ENCODE data around the gene COMMD6. TPM values are rescaled to one million over a fixed set of nuclear protein-coding genes. Genes with fewer than 3 reads are reported as not detected.
"Not testable (repeated sequence)": the region's sequence is repeated elsewhere in the genome, so short reads cannot be mapped to it uniquely, and the experiment has no call there.

Gene COMMD6
- total RNA-seq: 26.9 and 45.1 TPM in 2 replicates

GRCh38 chr13:75537401-75538365 lies at the start of gene COMMD6:
COMMD6 (minus strand) TSS chr13:75537841; CDS start chr13:75537805, 36 bp downstream.
- peak; percentile 85 for DNase-seq

- DNase-seq: no peak
These were observed 47.5 kb upstream of the COMMD6 start for GRCh38 chr13:75585153-75585552.

GRCh38 chr13:75583091-75583490 lies 45.5 kb upstream of the COMMD6 start:
- DNase-seq: no peak

- no peak for DNase-seq
These were observed 44.4 kb upstream of the COMMD6 start for GRCh38 chr13:75581874-75582640.

GRCh38 chr13:75579529-75579928 lies 41.9 kb upstream of the COMMD6 start:
- DNase-seq: no peak

GRCh38 chr13:75569576-75569975 lies 31.9 kb upstream of the COMMD6 start:
- no peak for DNase-seq

- DNase-seq: peak; percentile 54
These were observed 29.0 kb upstream of the COMMD6 start for GRCh38 chr13:75566658-75567057.

GRCh38 chr13:75558145-75558840 lies 20.7 kb upstream of the COMMD6 start:
- no peak for DNase-seq

- no peak for DNase-seq
These were observed 19.3 kb upstream of the COMMD6 start for GRCh38 chr13:75556961-75557360.

GRCh38 chr13:75555836-75556235 lies 18.2 kb upstream of the COMMD6 start:
- DNase-seq: no peak

GRCh38 chr13:75554981-75555380 lies 17.3 kb upstream of the COMMD6 start:
- no peak for DNase-seq

GRCh38 chr13:75554464-75554863 lies 16.8 kb upstream of the COMMD6 start:
- DNase-seq: no peak

GRCh38 chr13:75550159-75550567 lies 12.5 kb upstream of the COMMD6 start:
- DNase-seq: peak; percentile 75

- peak; percentile 99 for DNase-seq
These were observed 11.9 kb upstream of the COMMD6 start, which contains the start of gene UCHL3 for GRCh38 chr13:75549262-75550158. UCHL3 (plus strand) TSS chr13:75549791; CDS start chr13:75549821, 30 bp downstream.

- DNase-seq: no peak
These were observed 10.3 kb upstream of the COMMD6 start for GRCh38 chr13:75547917-75548316.

GRCh38 chr13:75545386-75545785 lies 7.7 kb upstream of the COMMD6 start:
- DNase-seq: not testable (repeated sequence)

- DNase-seq: no peak
These were observed 7.2 kb upstream of the COMMD6 start for GRCh38 chr13:75544681-75545330.

GRCh38 chr13:75541961-75542360 lies 4.3 kb upstream of the COMMD6 start:
- no peak for DNase-seq

- no peak for DNase-seq
These were observed 3.6 kb upstream of the COMMD6 start for GRCh38 chr13:75541287-75541686.

GRCh38 chr13:75533861-75534260 lies 3.8 kb downstream of the COMMD6 start:
- DNase-seq: no peak

GRCh38 chr13:75530549-75530961 lies 7.1 kb downstream of the COMMD6 start:
- DNase-seq: no peak
